Measurements from ENCODE around the gene PRELID3B.

Gene PRELID3B

GRCh38 chr20:59010995-59011873 is 31.4 kb downstream of the PRELID3B start:
- DNase-seq (ENCODE audit: low spot score) (peak; percentile 92), FAIRE-seq (peak; percentile 60)

GRCh38 chr20:59010321-59010994 is 32.1 kb downstream of the PRELID3B start:
- DNase-seq (ENCODE audit: low spot score) (no peak), FAIRE-seq (no peak)

GRCh38 chr20:59008715-59009336 is 33.8 kb downstream of the PRELID3B start:
- no peak for DNase-seq (ENCODE audit: low spot score)
- FAIRE-seq = no peak

GRCh38 chr20:59007665-59008511 is 34.7 kb downstream of the PRELID3B start:
- DNase-seq (ENCODE audit: low spot score) (peak; percentile 76), FAIRE-seq (no peak)

- DNase-seq (ENCODE audit: low spot score) = peak; percentile 47
- FAIRE-seq = no peak
These were observed 35.5 kb downstream of the PRELID3B start, which contains the start of gene CTSZ for GRCh38 chr20:59006864-59007664. Gene CTSZ, minus strand, starts transcription at chr20:59007254. Its CDS starts 126 bp downstream, at chr20:59007128.

- FAIRE-seq (no peak), DNase-seq (ENCODE audit: low spot score) (peak; percentile 35)
These were observed 36.3 kb downstream of the PRELID3B start for GRCh38 chr20:59006167-59006863.

- FAIRE-seq = no peak
- no peak for DNase-seq (ENCODE audit: low spot score)
These were observed 36.9 kb downstream of the PRELID3B start for GRCh38 chr20:59005523-59006166.

GRCh38 chr20:59004763-59005522 is 37.6 kb downstream of the PRELID3B start:
- no peak for FAIRE-seq
- DNase-seq (ENCODE audit: low spot score) = no peak

- FAIRE-seq (no peak), DNase-seq (ENCODE audit: low spot score) (no peak)
These were observed 38.2 kb downstream of the PRELID3B start for GRCh38 chr20:59004493-59004762.

- no peak for DNase-seq (ENCODE audit: low spot score)
- FAIRE-seq = no peak
These were observed 38.6 kb downstream of the PRELID3B start for GRCh38 chr20:59003836-59004492.

- DNase-seq (ENCODE audit: low spot score) (no peak), FAIRE-seq (no peak)
These were observed 39.6 kb downstream of the PRELID3B start for GRCh38 chr20:59002874-59003399.

- FAIRE-seq (no peak), DNase-seq (ENCODE audit: low spot score) (no peak)
These were observed 40.2 kb downstream of the PRELID3B start for GRCh38 chr20:59002388-59002787.

GRCh38 chr20:59001449-59002171 is 41.0 kb downstream of the PRELID3B start:
- no peak for FAIRE-seq

GRCh38 chr20:59001068-59001448 is 41.5 kb downstream of the PRELID3B start:
- DNase-seq (ENCODE audit: low spot score) (no peak), FAIRE-seq (no peak)

More at GRCh38 chr20:59001449-59002171, 41.0 kb downstream of the PRELID3B start:
- no peak for DNase-seq (ENCODE audit: low spot score)

- no peak for DNase-seq (ENCODE audit: low spot score)
- FAIRE-seq = no peak
These were observed 42.3 kb downstream of the PRELID3B start for GRCh38 chr20:59000326-59000725.

GRCh38 chr20:58998656-58999055 is 43.9 kb downstream of the PRELID3B start:
- FAIRE-seq (no peak), DNase-seq (ENCODE audit: low spot score) (no peak)

GRCh38 chr20:58997141-58997770 is 45.3 kb downstream of the PRELID3B start:
- DNase-seq (ENCODE audit: low spot score) = no peak
- FAIRE-seq = no peak

All from RCC 7860 (cell line).